Right ventricle myocardium inferior (tissue), 1 donor: ENCODE measurements around the gene GPATCH8. TPM values are rescaled to one million over a fixed set of nuclear protein-coding genes. Genes with fewer than 3 reads are reported as not detected.
A peak's percentile ranks its signal among the peaks of the same experiment; 100 is the strongest.
"Not testable (repeated sequence)": the region's sequence is repeated elsewhere in the genome, so short reads cannot be mapped to it uniquely, and the experiment has no call there.

Source experiments
- ATAC-seq: fragments of 200-7000 bp; cut with Tn5 transposase; one replicate; pipeline ENCODE4 v1.9.1; 2020; ENCODE audit warnings: mild to moderate bottlenecking, moderate library complexity
- DNase-seq: peaks from one replicate; pipeline ENCODE4 v3.0.0; 2021; ENCODE audit errors: missing footprints
- intact Hi-C: fragments of 100-400 bp; cut with DNase I; formaldehyde crosslinking; loops from one replicate; pipeline ENCODE4 v1.11.0; 2022
- long read RNA-seq: library from polyadenylated mRNA; unstranded; transcript quantifications from one replicate; pipeline ENCODE4 v2.0.0, GENCODE V29; 2021
- total RNA-seq: library from RNA; stranded (reverse); fragmentation: NEBNext Ultra II Directional; extraction: Animal tissue kit (Norgen Biotek cat#: 25700); gene quantifications from one replicate; pipeline ENCODE4 v1.2.1, GENCODE V29; 2021
- donor health status: DM: no; HTN: yes; CAD: no; lungs with severe emphysema.

Gene GPATCH8
- total RNA-seq, result 15.3 TPM
- long read RNA-seq, full-length matches to known transcripts, result 3 of 4 reads
- long read RNA-seq, partial matches to known transcripts, result 0 of 4 reads
- long read RNA-seq, other reads (novel, unspliced or antisense), result 1 of 4 reads

- ATAC-seq, result peak; percentile 99
- DNase-seq, result peak; percentile 96
- intact Hi-C loops, result loop anchor here (2.0 to 10.0 kb wide), 2 partner anchors 67 to 299 kb away; no protein-coding TSS in a partner anchor
Observed at GRCh38 chr17:44503147-44504029, at the start of gene GPATCH8. Gene GPATCH8, minus strand, starts transcription at chr17:44503406. Its CDS starts 36 bp downstream, at chr17:44503370.

GRCh38 chr17:44552361-44552760, 49.2 kb upstream of the GPATCH8 start:
- ATAC-seq (no peak), DNase-seq (no peak)
- intact Hi-C loops, result no loop called here

GRCh38 chr17:44549686-44550085, 46.5 kb upstream of the GPATCH8 start:
- intact Hi-C loops, result no loop called here
- ATAC-seq, result no peak
- DNase-seq, result no peak

DNA sequence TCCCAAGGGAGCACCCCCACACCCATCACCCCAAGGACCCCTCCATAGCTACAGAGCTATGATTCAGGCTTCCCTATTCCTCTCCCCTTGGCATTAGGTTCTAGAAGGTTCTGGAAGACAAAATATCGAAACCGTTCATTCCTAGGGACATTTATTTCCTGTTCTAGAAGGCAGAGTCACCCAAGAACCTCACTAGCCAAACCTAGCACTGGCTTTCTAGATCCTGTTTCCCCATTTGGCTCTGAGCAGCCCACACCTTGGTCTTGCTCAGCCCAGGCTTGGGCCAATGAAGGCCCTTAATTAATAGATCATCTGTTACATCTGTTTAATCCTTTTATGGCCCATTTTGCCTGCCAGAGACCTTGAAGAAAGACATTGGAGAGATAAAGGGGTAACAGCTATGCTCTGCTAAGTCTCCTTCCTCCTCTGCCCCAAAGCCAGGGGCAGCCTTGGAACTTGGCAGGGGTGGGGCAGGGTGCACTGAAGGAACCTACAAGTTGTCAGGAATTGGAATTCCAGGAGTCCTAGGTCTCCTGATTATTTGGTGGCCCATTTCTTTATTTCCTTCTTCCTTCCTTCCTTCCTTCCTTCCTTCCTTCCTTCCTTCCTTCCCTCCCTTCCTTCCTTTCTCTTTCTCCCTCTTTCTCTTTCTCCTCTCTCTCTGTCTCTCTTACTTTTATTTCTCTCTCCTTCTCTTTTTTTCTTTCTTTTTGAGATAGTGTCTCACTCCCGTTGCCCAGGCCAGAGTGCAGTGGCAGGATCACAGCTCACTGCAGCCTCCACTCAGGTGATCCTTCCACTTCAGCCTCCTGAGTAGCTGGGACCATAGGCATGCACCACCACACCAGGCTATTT, 45.4 kb upstream of the GPATCH8 start:
- DNase-seq (no peak), ATAC-seq (no peak)
- intact Hi-C loops, result no loop called here

DNA sequence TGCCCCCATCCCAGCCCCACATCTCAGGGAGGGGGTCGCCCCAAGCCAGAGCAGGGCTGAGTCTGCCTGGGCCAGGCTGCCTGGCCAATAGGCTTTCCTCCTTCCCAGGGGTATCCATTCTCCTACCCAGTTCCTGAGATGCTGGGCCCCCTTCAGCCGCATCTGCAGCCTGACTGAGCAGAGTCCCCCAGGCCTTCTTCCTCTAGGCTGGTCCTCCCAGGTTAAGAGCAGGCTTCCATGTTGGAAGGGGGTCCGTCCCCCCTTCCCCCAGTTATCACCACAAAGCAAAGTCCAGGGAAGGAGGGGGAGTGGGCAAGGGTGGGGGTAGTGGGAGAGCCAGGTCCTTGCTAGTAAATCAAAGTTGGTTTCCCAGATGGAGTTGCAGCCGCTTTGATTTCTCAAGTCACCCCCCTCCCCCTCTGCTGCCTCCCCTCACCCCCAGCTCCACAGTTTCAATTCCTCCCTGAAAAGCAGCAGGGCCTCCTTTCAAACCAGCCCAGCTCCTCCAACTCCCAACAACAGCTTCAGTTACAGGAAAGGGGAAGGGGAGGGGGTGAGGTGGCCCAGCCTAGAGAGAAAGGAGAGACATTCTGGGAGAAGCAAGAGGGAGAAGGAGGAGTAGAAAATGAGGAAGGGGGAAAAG, 44.5 kb upstream of the GPATCH8 start:
- ATAC-seq, result peak; percentile 59
- DNase-seq, result no peak
- intact Hi-C loops, result no loop called here

- intact Hi-C loops, result no loop called here
- ATAC-seq (no peak), DNase-seq (no peak)
Observed at GRCh38 chr17:44546671-44547606, 43.7 kb upstream of the GPATCH8 start.

GRCh38 chr17:44543905-44544523, 40.8 kb upstream of the GPATCH8 start:
- DNase-seq (no peak), ATAC-seq (no peak)
- intact Hi-C loops, result no loop called here

GRCh38 chr17:44543213-44543904, 40.2 kb upstream of the GPATCH8 start:
- DNase-seq, result no peak
- intact Hi-C loops, result no loop called here
- no peak for ATAC-seq

- DNase-seq, result no peak
- intact Hi-C loops, result no loop called here
- no peak for ATAC-seq
Observed at GRCh38 chr17:44541884-44542581, 38.8 kb upstream of the GPATCH8 start.

DNA sequence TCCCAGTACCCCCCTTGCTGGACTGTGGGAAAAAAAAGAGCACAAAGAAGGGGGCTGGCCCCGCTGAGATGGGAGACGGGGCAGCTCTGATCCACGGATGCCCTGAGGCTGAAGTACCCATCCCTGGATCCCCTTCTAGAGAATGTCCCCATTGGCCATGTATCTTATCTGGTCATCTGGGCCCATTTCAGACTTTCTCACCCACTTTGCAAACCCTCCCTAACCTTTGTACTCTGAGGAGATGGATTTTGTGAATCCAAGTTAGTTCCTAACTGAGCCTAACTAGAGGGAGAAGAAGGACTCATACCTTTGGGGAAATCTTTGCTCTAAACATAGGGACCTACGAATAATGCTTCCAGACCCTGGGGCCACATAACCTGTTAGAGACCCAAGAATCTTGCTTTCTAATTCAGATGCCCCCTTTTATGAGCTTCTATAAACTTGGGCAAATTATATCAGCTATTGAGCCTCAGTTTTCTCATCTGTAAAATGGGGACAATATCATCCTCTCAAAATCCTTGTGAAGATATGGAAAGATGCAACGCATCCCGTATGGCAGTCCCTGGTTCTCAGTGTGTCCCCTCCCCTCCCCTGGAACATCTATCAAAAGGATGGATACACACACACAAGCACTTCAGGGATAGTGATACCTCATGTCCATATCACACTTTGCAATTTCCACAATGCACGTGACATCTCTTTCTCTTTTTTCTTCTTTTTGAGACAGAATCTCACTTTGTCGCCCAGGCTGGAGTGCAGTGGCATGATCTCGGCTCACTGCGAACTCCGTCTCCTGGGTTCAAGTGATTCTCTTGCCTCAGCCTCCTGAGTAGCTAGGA, 37.3 kb upstream of the GPATCH8 start:
- no peak for ATAC-seq
- intact Hi-C loops, result no loop called here
- DNase-seq, result no peak

GRCh38 chr17:44539673-44540072, 36.5 kb upstream of the GPATCH8 start:
- DNase-seq (no peak), ATAC-seq (no peak)
- intact Hi-C loops, result no loop called here

DNA sequence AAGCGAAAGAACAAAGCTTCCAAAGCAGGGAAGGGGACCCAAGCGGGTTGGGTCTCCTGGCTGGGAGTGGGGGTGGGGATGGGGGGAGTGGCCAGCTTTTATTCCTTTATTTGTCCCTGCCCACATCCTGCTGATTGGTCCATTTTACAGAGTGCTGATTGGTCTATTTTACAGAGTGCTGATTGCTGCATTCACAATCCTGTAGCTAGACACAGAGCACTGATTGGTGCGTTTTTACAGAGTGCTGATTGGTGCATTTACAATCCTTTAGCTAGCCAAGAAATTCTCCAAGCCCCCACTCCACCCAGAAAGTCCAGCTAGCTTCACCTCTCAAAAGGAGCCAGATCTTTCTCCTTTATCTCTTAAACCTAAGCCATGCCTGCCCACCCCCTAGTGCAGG, 34.7 kb upstream of the GPATCH8 start:
- intact Hi-C loops, ATAC-seq, DNase-seq: not testable (repeated sequence)

GRCh38 chr17:44536090-44536953, 33.1 kb upstream of the GPATCH8 start:
- DNase-seq (no peak), ATAC-seq (peak; percentile 57)
- intact Hi-C loops, result no loop called here

DNA sequence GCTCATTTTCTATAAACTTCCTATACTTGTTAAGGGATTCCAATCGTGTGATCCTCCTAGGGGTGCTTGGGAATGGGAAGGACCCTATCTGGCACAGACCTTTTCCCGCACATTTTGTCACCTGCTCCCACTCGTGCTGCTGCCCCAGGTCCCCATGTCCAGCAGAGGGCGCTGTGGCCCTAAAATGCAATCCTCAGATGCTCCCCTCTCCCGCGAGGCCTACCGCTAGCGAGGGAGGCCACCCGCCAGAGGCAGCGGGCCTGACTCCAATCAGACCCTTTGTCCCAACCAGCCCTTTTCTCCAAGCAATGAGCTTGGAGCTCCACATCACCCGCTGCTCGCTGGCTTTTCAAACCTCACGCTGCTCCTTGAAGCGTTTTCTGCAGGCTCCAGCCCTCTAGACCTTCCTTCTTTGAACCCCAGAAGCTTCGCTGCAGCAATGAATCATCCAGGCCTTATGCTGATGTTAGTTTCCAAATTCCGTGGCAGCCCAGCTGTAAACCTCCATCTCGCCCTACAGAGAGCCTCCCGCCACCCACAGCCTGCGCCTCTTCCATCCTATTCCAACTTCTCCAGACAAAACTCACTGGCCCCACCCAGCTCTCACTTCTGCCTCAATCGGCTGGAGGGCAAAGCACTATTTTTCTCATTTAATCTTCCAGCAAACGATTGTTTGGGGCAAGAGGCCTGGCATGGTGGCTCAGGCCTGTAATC, 30.5 kb upstream of the GPATCH8 start:
- intact Hi-C loops, result loop anchor here (1.0 kb wide), 2 partner anchors 103 to 139 kb away; no protein-coding TSS in a partner anchor
- DNase-seq (peak; percentile 94), ATAC-seq (peak; percentile 84)
